Smooth muscle cell (in vitro differentiated cells): ENCODE measurements around the gene CTSD. TPM values are rescaled to one million over a fixed set of nuclear protein-coding genes. Genes with fewer than 3 reads are reported as not detected.

Source experiments
- DNase-seq: peaks from one replicate; lab custom pipeline; 2025; ENCODE audit not compliant: unreplicated experiment; lab: John Stamatoyannopoulos, UW
- H2AFZ ChIP-seq: fragments of 200-600 bp; sonication (generic); 2 replicates; pipeline ENCODE4 v1.6.0; 2016; ENCODE audit warnings: antibody characterized with exemption, low read depth, mild to moderate bottlenecking
- H3F3A ChIP-seq: fragments of 200-600 bp; sonication (generic); 2 replicates; pipeline ENCODE4 v1.6.0; 2017; ENCODE audit warnings: antibody characterized with exemption, low read depth
- H3K27ac ChIP-seq: fragments of 200-600 bp; sonication (generic); 2 replicates; pipeline ENCODE4 v1.5.1; 2016; ENCODE audit warnings: low read depth, mild to moderate bottlenecking
- H3K27me3 ChIP-seq: fragments of 200-600 bp; sonication (generic); 2 replicates; pipeline ENCODE4 v1.6.1; 2016; ENCODE audit warnings: low read depth, mild to moderate bottlenecking
- H3K36me3 ChIP-seq: fragments of 200-600 bp; sonication (generic); 2 replicates; pipeline ENCODE4 v1.5.1; 2016; ENCODE audit warnings: low read depth
- H3K4me1 ChIP-seq: fragments of 200-600 bp; sonication (generic); 2 replicates; pipeline ENCODE4 v1.5.1; 2016; ENCODE audit warnings: low read depth
- H3K4me2 ChIP-seq: fragments of 200-600 bp; sonication (generic); 2 replicates; pipeline ENCODE4 v1.6.0; 2016; ENCODE audit warnings: mild to moderate bottlenecking
- H3K4me3 ChIP-seq: fragments of 200-600 bp; sonication (generic); 2 replicates; pipeline ENCODE4 v1.5.1; 2016; ENCODE audit warnings: mild to moderate bottlenecking
- H3K79me2 ChIP-seq: fragments of 200-600 bp; sonication (generic); 2 replicates; pipeline ENCODE4 v1.6.0; 2016; ENCODE audit warnings: low read depth, mild to moderate bottlenecking
- H3K9ac ChIP-seq: fragments of 200-600 bp; sonication (generic); 2 replicates; pipeline ENCODE4 v1.6.0; 2016; ENCODE audit warnings: low read depth
- H3K9me3 ChIP-seq: fragments of 200-600 bp; sonication (generic); replicated peaks from 2 replicates; pipeline ENCODE4 v1.5.1; 2016; ENCODE audit warnings: low read depth
- H4K20me1 ChIP-seq: fragments of 200-600 bp; sonication (generic); 2 replicates; pipeline ENCODE4 v1.6.0; 2016; ENCODE audit warnings: low read depth
- WGBS: methylation state at CpG from one replicate; pipeline ENCODE4 v1.1.7; 2016; ENCODE audit warnings: low lambda C conversion rate; 5-methylcytosine and 5-hydroxymethylcytosine counted together
- polyA plus RNA-seq: library from polyadenylated mRNA; unstranded; fragments of >200 nt; fragmentation: Nextera tagmentation; extraction: Ambion mirVana; gene quantifications from 2 replicates; pipeline ENCODE4 v1.2.1, GENCODE V29; 2016
- total RNA-seq: library from RNA; depleted of rRNA; stranded (reverse); fragments of >200 nt; gene quantifications from 2 replicates; pipeline ENCODE4 v1.2.3, GENCODE V29; 2014
- TF ChIP-seq, protein P1 (sequence below): fragments of 200-600 bp; sonication (generic); IDR thresholded peaks from 2 replicates; pipeline ENCODE4 v1.5.1; 2017; ENCODE audit warnings: borderline replicate concordance, mild to moderate bottlenecking, antibody characterized with exemption; ENCODE audit not compliant: insufficient read depth, poor library complexity, severe bottlenecking

The CTSD gene
- total and polyA plus RNA-seq, 2 experiments from 2014 or later = 101 to 301 TPM

DNA sequence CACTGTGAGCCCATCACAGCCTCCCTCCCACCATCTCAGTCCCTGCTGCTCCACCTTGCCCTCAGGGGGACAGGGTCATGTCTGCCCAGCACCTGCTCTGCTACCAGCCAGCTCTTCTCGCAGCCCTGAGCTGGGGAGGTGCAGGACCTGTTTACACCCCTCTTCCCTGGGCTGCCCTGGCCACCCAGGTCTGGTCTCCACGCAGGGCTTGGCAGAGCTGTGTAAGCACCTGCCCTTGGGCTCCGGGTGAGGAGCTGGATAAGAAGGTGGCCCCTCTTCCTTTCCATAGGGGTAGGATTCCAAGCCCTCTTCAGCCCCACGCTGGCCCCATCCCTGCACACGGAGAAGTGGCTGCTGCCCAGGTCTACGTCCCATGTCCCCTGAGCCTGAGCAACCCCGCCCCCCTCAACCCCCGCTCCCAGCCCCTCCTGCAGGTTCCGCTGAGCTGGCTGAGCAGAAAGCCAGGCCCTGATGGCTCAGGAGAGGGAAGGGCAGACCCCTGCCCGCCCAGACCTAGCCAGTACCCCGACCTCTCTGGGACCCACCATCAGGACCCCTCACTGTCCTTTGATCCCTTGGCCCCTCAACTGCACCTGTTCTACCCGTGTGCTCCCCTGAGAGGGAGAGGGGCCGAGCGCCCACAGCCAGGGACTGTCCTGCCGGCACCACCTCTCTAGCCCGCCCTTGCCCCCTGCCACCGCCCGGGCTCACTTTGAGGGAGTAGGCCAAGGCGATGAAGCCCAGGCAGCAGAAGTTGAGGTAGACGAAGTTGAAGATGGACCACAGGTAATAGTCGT lies 16.6 kb downstream of the CTSD start:
- Histone ChIP-seq H3K27ac (no peak overlapping the region), H3K27me3 (no peaks in the 10 kb centered on the region), H3F3A (peaks cover 8% of the 10 kb centered on the region), H4K20me1 (peaks cover 38% of the 10 kb centered on the region), H3K9me3 (no peaks in the 10 kb centered on the region), H3K79me2 (no peaks in the 10 kb centered on the region), H2AFZ (no peak overlapping the region), H3K4me1 (peaks cover 15% of the 10 kb centered on the region), H3K9ac (no peak overlapping the region), H3K4me3 (no peak overlapping the region), H3K36me3 (no peaks in the 10 kb centered on the region), H3K4me2 (peak overlapping the region; percentile 98)
- DNase-seq = no peak
- 94% methylated on average over 19 of the region's 21 CpGs for WGBS
- TF ChIP-seq, protein P1, sequence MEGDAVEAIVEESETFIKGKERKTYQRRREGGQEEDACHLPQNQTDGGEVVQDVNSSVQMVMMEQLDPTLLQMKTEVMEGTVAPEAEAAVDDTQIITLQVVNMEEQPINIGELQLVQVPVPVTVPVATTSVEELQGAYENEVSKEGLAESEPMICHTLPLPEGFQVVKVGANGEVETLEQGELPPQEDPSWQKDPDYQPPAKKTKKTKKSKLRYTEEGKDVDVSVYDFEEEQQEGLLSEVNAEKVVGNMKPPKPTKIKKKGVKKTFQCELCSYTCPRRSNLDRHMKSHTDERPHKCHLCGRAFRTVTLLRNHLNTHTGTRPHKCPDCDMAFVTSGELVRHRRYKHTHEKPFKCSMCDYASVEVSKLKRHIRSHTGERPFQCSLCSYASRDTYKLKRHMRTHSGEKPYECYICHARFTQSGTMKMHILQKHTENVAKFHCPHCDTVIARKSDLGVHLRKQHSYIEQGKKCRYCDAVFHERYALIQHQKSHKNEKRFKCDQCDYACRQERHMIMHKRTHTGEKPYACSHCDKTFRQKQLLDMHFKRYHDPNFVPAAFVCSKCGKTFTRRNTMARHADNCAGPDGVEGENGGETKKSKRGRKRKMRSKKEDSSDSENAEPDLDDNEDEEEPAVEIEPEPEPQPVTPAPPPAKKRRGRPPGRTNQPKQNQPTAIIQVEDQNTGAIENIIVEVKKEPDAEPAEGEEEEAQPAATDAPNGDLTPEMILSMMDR = no peak

DNA sequence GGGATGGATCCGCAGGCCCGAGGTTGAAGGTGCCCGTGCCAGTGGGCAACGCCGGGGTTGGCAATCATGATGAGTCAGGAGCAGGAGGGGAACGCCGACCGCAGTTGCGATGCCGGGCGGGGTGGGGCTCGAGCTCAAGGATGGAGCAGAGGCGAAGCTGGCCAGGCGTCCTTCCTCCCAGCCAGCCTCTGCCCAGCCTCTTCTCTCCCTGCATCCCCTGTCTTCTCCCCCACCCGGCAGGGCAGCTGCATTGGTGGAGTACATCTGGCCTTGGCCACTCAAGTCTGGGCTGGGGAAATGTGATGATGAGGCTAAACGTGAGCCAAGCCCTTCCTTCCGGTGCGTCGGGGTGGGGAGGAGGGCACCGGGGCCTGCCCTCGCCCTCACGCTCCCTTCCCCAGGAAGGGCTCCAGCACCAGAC lies 17.2 kb downstream of the CTSD start:
- H3K9ac ChIP-seq = no peak overlapping the region
- H3K27me3 ChIP-seq = no peaks in the 10 kb centered on the region
- no peak for DNase-seq
- no peak overlapping the region for H2AFZ ChIP-seq
- H3K4me2 ChIP-seq = no peak overlapping the region
- H3K36me3 ChIP-seq = no peaks in the 10 kb centered on the region
- no peak overlapping the region for H3K4me3 ChIP-seq
- peaks cover 38% of the 10 kb centered on the region for H4K20me1 ChIP-seq
- H3K9me3 ChIP-seq = no peaks in the 10 kb centered on the region
- WGBS = 96% methylated on average over 22 of the region's 22 CpGs
- H3K79me2 ChIP-seq = no peaks in the 10 kb centered on the region
- H3K4me1 ChIP-seq = peaks cover 15% of the 10 kb centered on the region
- TF ChIP-seq, protein P1 = no peak
- H3K27ac ChIP-seq = no peak overlapping the region
- peaks cover 8% of the 10 kb centered on the region for H3F3A ChIP-seq

- DNase-seq = no peak
- WGBS = 87% methylated on average over 14 of the region's 14 CpGs
- TF ChIP-seq, protein P1 = no peak
- Histone ChIP-seq H3K4me1 (peaks cover 15% of the 10 kb centered on the region), H3K4me2 (no peak overlapping the region), H3K79me2 (no peaks in the 10 kb centered on the region), H3K9ac (no peak overlapping the region), H2AFZ (no peak overlapping the region), H3K9me3 (no peaks in the 10 kb centered on the region), H3K27me3 (no peaks in the 10 kb centered on the region), H3K4me3 (no peak overlapping the region), H4K20me1 (peaks cover 38% of the 10 kb centered on the region), H3K36me3 (no peaks in the 10 kb centered on the region), H3K27ac (no peak overlapping the region), H3F3A (peaks cover 8% of the 10 kb centered on the region)
These were observed 17.9 kb downstream of the CTSD start for GRCh38 chr11:1745701-1746320.
